22Rv1 (cell line): ENCODE data around the gene STAT4.

Experiments
- ZFX ChIP-seq: fragments of 450-650 bp; IDR thresholded peaks from 2 replicates; pipeline ENCODE4 v1.6.1; 2017; ENCODE audit warnings: antibody characterized with exemption, borderline replicate concordance
- TF ChIP-seq, protein P1 (sequence below): fragments of 450-650 bp; IDR thresholded peaks from 2 replicates; pipeline ENCODE4 v1.5.1; 2017; ENCODE audit warnings: mild to moderate bottlenecking

DNA sequence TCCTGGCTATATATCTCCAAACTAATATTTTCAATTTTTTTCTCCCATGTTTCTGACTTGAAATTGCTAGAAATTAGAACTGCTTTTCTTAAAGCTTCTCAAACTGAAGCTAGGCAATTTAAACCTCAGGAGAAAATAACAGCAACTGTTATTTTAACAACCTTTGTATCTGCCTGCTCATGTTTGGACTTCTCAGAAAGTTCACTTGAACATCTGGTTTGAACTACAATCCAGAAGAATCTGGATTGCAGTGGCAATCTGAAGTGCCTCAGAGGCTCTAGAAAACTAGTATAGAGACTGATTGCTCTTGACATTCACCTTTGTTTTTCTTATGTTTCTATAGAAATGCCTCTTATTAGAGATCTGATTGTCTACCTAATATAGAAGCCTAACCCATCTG, 64.1 kb downstream of the STAT4 start:
- TF ChIP-seq, protein P1, sequence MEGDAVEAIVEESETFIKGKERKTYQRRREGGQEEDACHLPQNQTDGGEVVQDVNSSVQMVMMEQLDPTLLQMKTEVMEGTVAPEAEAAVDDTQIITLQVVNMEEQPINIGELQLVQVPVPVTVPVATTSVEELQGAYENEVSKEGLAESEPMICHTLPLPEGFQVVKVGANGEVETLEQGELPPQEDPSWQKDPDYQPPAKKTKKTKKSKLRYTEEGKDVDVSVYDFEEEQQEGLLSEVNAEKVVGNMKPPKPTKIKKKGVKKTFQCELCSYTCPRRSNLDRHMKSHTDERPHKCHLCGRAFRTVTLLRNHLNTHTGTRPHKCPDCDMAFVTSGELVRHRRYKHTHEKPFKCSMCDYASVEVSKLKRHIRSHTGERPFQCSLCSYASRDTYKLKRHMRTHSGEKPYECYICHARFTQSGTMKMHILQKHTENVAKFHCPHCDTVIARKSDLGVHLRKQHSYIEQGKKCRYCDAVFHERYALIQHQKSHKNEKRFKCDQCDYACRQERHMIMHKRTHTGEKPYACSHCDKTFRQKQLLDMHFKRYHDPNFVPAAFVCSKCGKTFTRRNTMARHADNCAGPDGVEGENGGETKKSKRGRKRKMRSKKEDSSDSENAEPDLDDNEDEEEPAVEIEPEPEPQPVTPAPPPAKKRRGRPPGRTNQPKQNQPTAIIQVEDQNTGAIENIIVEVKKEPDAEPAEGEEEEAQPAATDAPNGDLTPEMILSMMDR = no peak
- no peak for TF ChIP-seq ZFX
